IMR-90 (cell line): Measurements from ENCODE around the gene ZFYVE26. TPM values are rescaled to one million over a fixed set of nuclear protein-coding genes. Genes with fewer than 3 reads are reported as not detected.

Experiments
- ATAC-seq: fragments of 200-7000 bp; cut with Tn5 transposase; 2 replicates; pipeline ENCODE4 v1.9.1; 2020; ENCODE audit warnings: low read depth, mild to moderate bottlenecking, moderate library complexity
- BruUV-seq: library from RNA; stranded (reverse); fragments of 400-500 nt; replicated peaks from 2 replicates; lab custom pipeline; 2021; lab: Mats Ljungman, UMichigan
- CTCF ChIA-PET: fragments of 300-600 bp; formaldehyde crosslinking; extraction: SDS; loops from one replicate; lab custom pipeline; 2021; ENCODE audit warnings: antibody characterized with exemption; lab: Yijun Ruan, JAX
- POLR2A ChIA-PET: fragments of 300-600 bp; sonication (Branson Sonifier 250); formaldehyde crosslinking; loops from one replicate; lab custom pipeline; 2022; ENCODE audit warnings: antibody characterized with exemption; ENCODE audit not compliant: unreplicated experiment; lab: Charles Lee
- DNase-seq: peaks from one replicate; pipeline ENCODE4 v3.0.0; 2013
- H2AFZ ChIP-seq: replicated peaks from 2 replicates; pipeline ENCODE3; 2013; ENCODE audit warnings: low read length, mild to moderate bottlenecking; ENCODE audit not compliant: poor library complexity
- H2AK5ac ChIP-seq: 2 replicates; pipeline ENCODE4 v1.6.1; 2013; ENCODE audit warnings: low read depth, low read length, inconsistent platforms
- H2AK9ac ChIP-seq: replicated peaks from 2 replicates; pipeline ENCODE3; 2013; ENCODE audit warnings: mild to moderate bottlenecking, low read depth, low read length, moderate library complexity; ENCODE audit not compliant: poor library complexity
- H2BK120ac ChIP-seq: 2 replicates; pipeline ENCODE4 v1.6.1; 2013; ENCODE audit warnings: low read depth, low read length, inconsistent platforms
- H2BK15ac ChIP-seq: 3 replicates; pipeline ENCODE4 v1.6.1; 2013; ENCODE audit warnings: low read depth, low read length, inconsistent platforms
- H2BK20ac ChIP-seq: 2 replicates; pipeline ENCODE4 v1.6.1; 2013; ENCODE audit warnings: low read depth, mild to moderate bottlenecking, inconsistent platforms, low read length, moderate library complexity
- H2BK5ac ChIP-seq: 2 replicates; pipeline ENCODE4 v1.6.1; 2013; ENCODE audit warnings: mild to moderate bottlenecking, low read depth, low read length, inconsistent platforms; ENCODE audit not compliant: poor library complexity, severe bottlenecking
- H3K14ac ChIP-seq: replicated peaks from 2 replicates; pipeline ENCODE4 v1.6.1; 2013; ENCODE audit warnings: low read depth, low read length, inconsistent platforms
- H3K18ac ChIP-seq: 2 replicates; pipeline ENCODE4 v1.6.1; 2013; ENCODE audit warnings: low read depth, low read length, control low read depth
- H3K23ac ChIP-seq: 2 replicates; pipeline ENCODE4 v1.6.1; 2013; ENCODE audit warnings: low read depth, low read length, inconsistent platforms
- H3K27ac ChIP-seq: 2 replicates; pipeline ENCODE4 v1.5.1; 2013; ENCODE audit warnings: mild to moderate bottlenecking, control low read depth, low read length; ENCODE audit not compliant: insufficient read depth
- H3K27me3 ChIP-seq: 2 replicates; pipeline ENCODE4 v1.6.1; 2013; ENCODE audit warnings: low read length; ENCODE audit not compliant: control insufficient read depth, insufficient read depth
- H3K36me3 ChIP-seq: 2 replicates; pipeline ENCODE4 v1.6.1; 2013; ENCODE audit warnings: low read length, mixed read lengths; ENCODE audit not compliant: control insufficient read depth, insufficient read depth
- H3K4ac ChIP-seq: 2 replicates; pipeline ENCODE4 v1.6.1; 2013; ENCODE audit warnings: low read depth, low read length, inconsistent platforms
- H3K4me1 ChIP-seq: 2 replicates; pipeline ENCODE4 v1.6.1; 2013; ENCODE audit warnings: low read length, mixed read lengths; ENCODE audit not compliant: control insufficient read depth, insufficient read depth
- H3K4me2 ChIP-seq: 2 replicates; pipeline ENCODE4 v1.6.1; 2013; ENCODE audit warnings: low read depth, mild to moderate bottlenecking, control low read depth, low read length, moderate library complexity
- H3K4me3 ChIP-seq: 2 replicates; pipeline ENCODE4 v1.5.1; 2013; ENCODE audit warnings: low read depth, mild to moderate bottlenecking, control low read depth, low read length, moderate library complexity; ENCODE audit not compliant: insufficient read depth
- H3K56ac ChIP-seq: 2 replicates; pipeline ENCODE4 v1.6.1; 2013; ENCODE audit warnings: low read length, inconsistent platforms; ENCODE audit not compliant: insufficient read depth; ENCODE audit errors: extremely low read depth
- H3K79me1 ChIP-seq, 2 experiments: 2 replicates each; pipeline ENCODE4 v1.6.1; 2013; ENCODE audit warnings: low read length in 2 of 2, inconsistent platforms in 1 of 2, low read depth in 1 of 2
- H3K9ac ChIP-seq: 2 replicates; pipeline ENCODE4 v1.6.1; 2013; ENCODE audit warnings: low read depth, low read length, control low read depth
- H3K9me1 ChIP-seq: 2 replicates; pipeline ENCODE4 v1.6.1; 2013; ENCODE audit warnings: low read length, inconsistent platforms; ENCODE audit not compliant: insufficient read depth
- H3K9me3 ChIP-seq: 2 replicates; pipeline ENCODE4 v1.6.1; 2013; ENCODE audit warnings: low read length; ENCODE audit not compliant: control insufficient read depth, insufficient read depth
- H4K20me1 ChIP-seq: 2 replicates; pipeline ENCODE4 v1.6.1; 2013; ENCODE audit warnings: low read length, inconsistent platforms; ENCODE audit not compliant: insufficient read depth
- H4K5ac ChIP-seq: 2 replicates; pipeline ENCODE4 v1.6.1; 2013; ENCODE audit warnings: mild to moderate bottlenecking, low read depth, low read length, control low read depth
- H4K8ac ChIP-seq, 2 experiments: 2 replicates each; pipeline ENCODE4 v1.6.1; 2013; ENCODE audit warnings: low read depth in 2 of 2, low read length in 2 of 2, control low read depth in 1 of 2, inconsistent platforms in 1 of 2
- H4K91ac ChIP-seq: 2 replicates; pipeline ENCODE4 v1.6.1; 2013; ENCODE audit warnings: low read depth, low read length, inconsistent platforms; ENCODE audit not compliant: insufficient read depth
- CEBPB ChIP-seq: IDR thresholded peaks from 2 replicates; pipeline ENCODE4 v1.6.1; 2012; ENCODE audit warnings: low read depth, low read length, improper control_type of control experiment
- MAZ ChIP-seq: IDR thresholded peaks from 2 replicates; pipeline ENCODE4 v1.6.1; 2012; ENCODE audit warnings: low read depth, mild to moderate bottlenecking, low read length, improper control_type of control experiment, moderate library complexity, borderline replicate concordance
- MXI1 ChIP-seq: IDR thresholded peaks from 2 replicates; pipeline ENCODE4 v1.6.1; 2012; ENCODE audit warnings: low read depth, mild to moderate bottlenecking, low read length, moderate library complexity, borderline replicate concordance
- POLR2A ChIP-seq: IDR thresholded peaks from 2 replicates; pipeline ENCODE4 v1.6.1; 2012; ENCODE audit warnings: mild to moderate bottlenecking, low read depth, low read length
- RAD21 ChIP-seq: IDR thresholded peaks from 2 replicates; pipeline ENCODE4 v1.6.1; 2012; ENCODE audit warnings: low read length, improper control_type of control experiment
- SMC3 ChIP-seq: fragments of 150-350 bp; IDR thresholded peaks from 2 replicates; pipeline ENCODE4 v1.6.1; 2016; ENCODE audit warnings: low read depth, mild to moderate bottlenecking, antibody characterized with exemption, low read length, moderate library complexity
- WGBS, 2 experiments: methylation state at CpG; one replicate each; pipeline versions ENCODE4 v1.1.5 to v1.1.7; 2013; ENCODE audit warnings: missing lambda C conversion rate in 2 of 2; ENCODE audit not compliant: insufficient read length in 1 of 2; ENCODE audit errors: extremely low coverage in 2 of 2; 5-methylcytosine and 5-hydroxymethylcytosine counted together
- dilution Hi-C: fragments of 300-500 bp; cut with HindIII; formaldehyde crosslinking; loops from one replicate; pipeline ENCODE4 v1.14.3; 2018; ENCODE audit warnings: low sequenced_read_pairs; ENCODE audit not compliant: unreplicated experiment
- in situ Hi-C: fragments of 300-500 bp; cut with MboI; formaldehyde crosslinking; loops from 3 replicates; pipeline ENCODE4 v1.14.3; 2019; ENCODE audit warnings: low sequenced_read_pairs, inconsistent platforms, mixed read lengths
- intact Hi-C: fragments of 100-400 bp; cut with micrococcal nuclease; formaldehyde crosslinking; loops from 2 replicates; pipeline ENCODE4 v1.10.0; 2022
- polyA plus RNA-seq, 3 experiments: library from polyadenylated mRNA; depleted of rRNA; stranded (reverse); fragments of >200 nt; gene quantifications; 2 replicates each; pipeline ENCODE4 v1.2.3, GENCODE V29; 2012; ENCODE audit warnings: low replicate concordance in 1 of 3
- total RNA-seq: library from RNA; depleted of rRNA; stranded (reverse); fragments of >200 nt; gene quantifications from 2 replicates; pipeline ENCODE4 v1.2.3, GENCODE V29; 2012
- TF ChIP-seq, protein P1 (sequence below): conservative IDR thresholded peaks from 2 replicates; pipeline ENCODE4 v1.5.1; 2012; ENCODE audit warnings: mild to moderate bottlenecking, low read depth, low read length, improper control_type of control experiment
- TF ChIP-seq, protein P2 (sequence below): fragments of 150-350 bp; IDR thresholded peaks from 2 replicates; pipeline ENCODE4 v1.6.1; 2017; ENCODE audit warnings: mild to moderate bottlenecking, antibody characterized with exemption, low read length, low read depth

ZFYVE26 gene
- total and polyA plus RNA-seq, 2 of the 4 experiments (the other 2 are of a cell fraction), result 6.0 to 11.1 TPM

DNA sequence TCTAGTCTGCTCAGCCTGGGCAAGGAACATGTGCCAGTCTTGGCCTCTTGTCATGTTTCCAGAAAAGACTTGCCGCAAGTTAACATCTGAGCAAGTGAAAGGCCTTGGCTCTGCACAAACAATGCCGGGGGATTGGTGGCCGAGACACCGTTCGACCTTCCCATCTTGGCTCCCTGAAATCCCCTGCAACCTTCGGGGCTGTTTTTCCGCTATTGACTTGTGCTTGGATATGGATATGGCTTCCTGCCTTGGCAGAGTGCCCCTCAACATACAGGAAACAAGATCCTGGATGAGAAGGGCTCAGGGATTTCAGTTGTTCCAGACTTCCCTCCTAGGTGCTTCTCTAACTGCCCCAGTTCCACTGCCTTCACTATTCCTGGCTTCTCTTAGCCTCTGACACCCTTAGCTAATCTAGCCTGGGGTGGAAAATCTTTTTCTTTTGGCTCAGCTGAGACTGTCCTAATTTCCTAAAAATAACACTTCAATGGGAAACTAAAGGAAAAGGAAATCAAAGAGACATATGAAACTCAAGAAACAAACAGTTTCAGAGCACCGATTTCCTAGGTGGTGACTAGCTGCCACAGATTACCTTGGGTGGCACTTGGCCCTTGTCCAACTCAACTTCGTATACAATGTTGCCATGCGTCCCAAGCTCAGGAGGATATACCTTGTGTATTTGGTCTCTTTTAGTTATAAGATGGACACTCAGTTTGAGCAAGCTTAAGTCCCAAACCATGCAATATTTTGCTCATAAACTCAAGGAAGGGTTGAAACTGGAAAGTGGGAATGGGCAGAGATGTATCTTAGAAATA is 80.8 kb downstream of the ZFYVE26 start:
- no CpG with 5 or more reads among the region's 10 CpGs for WGBS, 2 experiments
- in situ Hi-C loops, result no loop called here
- Histone ChIP-seq H3K9me3 (no peaks in the 10 kb centered on the region), H2AK5ac (no peak overlapping the region), H4K91ac (no peak overlapping the region), H3K4me2 (no peak overlapping the region), H2BK15ac (no peak overlapping the region), H2AFZ (no peak overlapping the region), H3K4me3 (no peak overlapping the region), H3K4me1 (peaks cover 2% of the 10 kb centered on the region; the same call in 1 of the 2 replicates), H2BK5ac (no peak overlapping the region), H3K4ac (no peak overlapping the region), H3K27me3 (no peaks in the 10 kb centered on the region; the same call in 1 of the 2 replicates), H3K79me1 (no peaks in the 10 kb centered on the region), H4K20me1 (no peaks in the 10 kb centered on the region), H3K14ac (no peak overlapping the region), H3K9me1 (no peaks in the 10 kb centered on the region; the same call in 1 of the 2 replicates), H3K56ac (no peak overlapping the region), H3K23ac (no peak overlapping the region), H4K5ac (no peak overlapping the region), H2AK9ac (no peak overlapping the region), H3K9ac (no peak overlapping the region), H3K36me3 (no peaks in the 10 kb centered on the region), H2BK120ac (no peak overlapping the region), H3K18ac (no peak overlapping the region), H3K27ac (no peak overlapping the region), H4K8ac (no peak overlapping the region), H2BK20ac (no peak overlapping the region)
- ATAC-seq (no peak), DNase-seq (no peak)
- no peak for TF ChIP-seq MXI1
- TF ChIP-seq CEBPB, result no peak
- no peak for TF ChIP-seq SMC3
- no peak for TF ChIP-seq RAD21
- no peak for TF ChIP-seq POLR2A
- TF ChIP-seq, protein P1, sequence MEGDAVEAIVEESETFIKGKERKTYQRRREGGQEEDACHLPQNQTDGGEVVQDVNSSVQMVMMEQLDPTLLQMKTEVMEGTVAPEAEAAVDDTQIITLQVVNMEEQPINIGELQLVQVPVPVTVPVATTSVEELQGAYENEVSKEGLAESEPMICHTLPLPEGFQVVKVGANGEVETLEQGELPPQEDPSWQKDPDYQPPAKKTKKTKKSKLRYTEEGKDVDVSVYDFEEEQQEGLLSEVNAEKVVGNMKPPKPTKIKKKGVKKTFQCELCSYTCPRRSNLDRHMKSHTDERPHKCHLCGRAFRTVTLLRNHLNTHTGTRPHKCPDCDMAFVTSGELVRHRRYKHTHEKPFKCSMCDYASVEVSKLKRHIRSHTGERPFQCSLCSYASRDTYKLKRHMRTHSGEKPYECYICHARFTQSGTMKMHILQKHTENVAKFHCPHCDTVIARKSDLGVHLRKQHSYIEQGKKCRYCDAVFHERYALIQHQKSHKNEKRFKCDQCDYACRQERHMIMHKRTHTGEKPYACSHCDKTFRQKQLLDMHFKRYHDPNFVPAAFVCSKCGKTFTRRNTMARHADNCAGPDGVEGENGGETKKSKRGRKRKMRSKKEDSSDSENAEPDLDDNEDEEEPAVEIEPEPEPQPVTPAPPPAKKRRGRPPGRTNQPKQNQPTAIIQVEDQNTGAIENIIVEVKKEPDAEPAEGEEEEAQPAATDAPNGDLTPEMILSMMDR, result no peak
- no peak for TF ChIP-seq MAZ
- TF ChIP-seq, protein P2, sequence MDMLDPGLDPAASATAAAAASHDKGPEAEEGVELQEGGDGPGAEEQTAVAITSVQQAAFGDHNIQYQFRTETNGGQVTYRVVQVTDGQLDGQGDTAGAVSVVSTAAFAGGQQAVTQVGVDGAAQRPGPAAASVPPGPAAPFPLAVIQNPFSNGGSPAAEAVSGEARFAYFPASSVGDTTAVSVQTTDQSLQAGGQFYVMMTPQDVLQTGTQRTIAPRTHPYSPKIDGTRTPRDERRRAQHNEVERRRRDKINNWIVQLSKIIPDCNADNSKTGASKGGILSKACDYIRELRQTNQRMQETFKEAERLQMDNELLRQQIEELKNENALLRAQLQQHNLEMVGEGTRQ, result no peak
- CTCF ChIA-PET, result interaction anchor here (1.2 kb wide), 1 partner anchor 31 kb away, joined by 3 read pairs; no protein-coding TSS in a partner anchor
- BruUV-seq, result no TSS peak
- POLR2A ChIA-PET, result no interaction called here
- intact Hi-C loops, result no loop called here
- dilution Hi-C loops, result no loop called here
